Measurements from ENCODE around the gene EHD1.

EHD1 gene

GRCh38 chr11:64878494-64879243 is at the start of gene EHD1:
TSS of gene EHD1 (minus strand) at chr11:64878621. CDS start at chr11:64878464, 157 bp downstream.
- DNase-seq: peak; percentile 100
- H3K27ac Mint-ChIP-seq: peak within 1 kb of the TSS; percentile 97
- no peaks in the 10 kb centered on the region for H3K9me3 Mint-ChIP-seq
- peaks cover 51% of the 10 kb centered on the region for H3K36me3 Mint-ChIP-seq (ENCODE audit: low read depth)
- H3K4me1 Mint-ChIP-seq (ENCODE audit: low read depth): peaks cover 65% of the 10 kb centered on the region
- H3K27me3 Mint-ChIP-seq: no peaks in the 10 kb centered on the region
- peak within 1 kb of the TSS; percentile 98 for H3K4me3 Mint-ChIP-seq

GRCh38 chr11:64926689-64927088 is 48.3 kb upstream of the EHD1 start:
- H3K4me1 Mint-ChIP-seq (ENCODE audit: low read depth): peaks cover 17% of the 10 kb centered on the region
- no peaks in the 10 kb centered on the region for H3K27me3 Mint-ChIP-seq
- H3K36me3 Mint-ChIP-seq (ENCODE audit: low read depth): peaks cover 20% of the 10 kb centered on the region
- DNase-seq: no peak
- no peaks in the 10 kb centered on the region for H3K9me3 Mint-ChIP-seq
- H3K4me3 Mint-ChIP-seq: no peak overlapping the region
- no peak overlapping the region for H3K27ac Mint-ChIP-seq

DNA sequence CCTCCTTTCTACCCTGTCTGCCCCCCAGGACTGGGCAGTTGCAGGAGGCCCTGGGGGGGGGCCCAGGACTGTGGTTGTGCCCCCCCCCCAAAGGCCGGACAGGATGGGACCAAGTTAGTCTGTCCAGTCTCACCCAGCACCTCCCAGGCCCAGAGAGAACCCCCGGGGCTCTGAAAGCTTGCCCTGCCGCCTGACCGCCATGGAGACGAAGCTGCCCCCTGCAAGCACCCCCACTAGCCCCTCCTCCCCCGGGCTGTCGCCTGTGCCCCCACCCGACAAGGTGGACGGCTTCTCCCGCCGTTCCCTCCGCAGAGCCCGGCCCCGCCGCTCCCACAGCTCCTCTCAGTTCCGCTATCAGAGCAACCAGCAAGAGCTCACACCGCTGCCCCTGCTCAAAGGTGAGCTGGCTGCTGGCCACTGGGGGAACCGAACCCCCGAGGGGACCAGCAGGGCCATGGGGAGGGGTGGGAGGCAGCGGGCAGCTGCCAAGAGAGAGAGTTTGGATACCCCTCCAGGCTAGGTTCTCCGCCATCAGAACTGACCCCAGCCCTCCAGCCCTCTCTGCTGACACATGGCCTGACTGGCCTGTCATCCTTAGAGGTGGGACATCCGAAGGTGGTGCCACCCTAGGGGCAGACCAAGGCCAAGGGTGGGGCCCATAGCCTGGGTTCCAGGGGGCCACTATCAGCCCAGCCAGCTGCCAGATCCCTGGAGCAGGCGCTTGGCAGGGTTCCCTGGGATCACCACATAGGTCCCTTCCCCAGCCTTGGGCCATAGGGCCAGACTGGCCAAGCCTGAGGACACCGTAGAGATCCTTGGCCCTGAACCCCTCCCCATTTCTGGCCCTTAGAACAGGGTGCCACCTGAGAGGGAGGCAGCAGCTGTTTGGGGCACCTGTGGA is 47.4 kb upstream of the EHD1 start:
- peak overlapping the region; percentile 52 for H3K27ac Mint-ChIP-seq
- peaks cover 17% of the 10 kb centered on the region for H3K4me1 Mint-ChIP-seq (ENCODE audit: low read depth)
- no peak for DNase-seq
- peaks cover 12% of the 10 kb centered on the region for H3K36me3 Mint-ChIP-seq (ENCODE audit: low read depth)
- H3K9me3 Mint-ChIP-seq: no peaks in the 10 kb centered on the region
- H3K4me3 Mint-ChIP-seq: peak overlapping the region; percentile 87
- no peaks in the 10 kb centered on the region for H3K27me3 Mint-ChIP-seq

- Mint-ChIP-seq H3K27ac (peak overlapping the region; percentile 52), H3K4me1 (ENCODE audit: low read depth) (peaks cover 17% of the 10 kb centered on the region), H3K27me3 (no peaks in the 10 kb centered on the region), H3K36me3 (ENCODE audit: low read depth) (peaks cover 5% of the 10 kb centered on the region), H3K4me3 (peak overlapping the region; percentile 87), H3K9me3 (no peaks in the 10 kb centered on the region)
- DNase-seq: no peak
Measured at GRCh38 chr11:64924910-64925284, 46.5 kb upstream of the EHD1 start.

- H3K27ac Mint-ChIP-seq: peak within 1 kb of the TSS; percentile 99
- H3K36me3 Mint-ChIP-seq (ENCODE audit: low read depth): peaks cover 2% of the 10 kb centered on the region
- H3K4me1 Mint-ChIP-seq (ENCODE audit: low read depth): peaks cover 17% of the 10 kb centered on the region
- H3K9me3 Mint-ChIP-seq: no peaks in the 10 kb centered on the region
- H3K27me3 Mint-ChIP-seq: no peaks in the 10 kb centered on the region
- peak; percentile 92 for DNase-seq
- peak within 1 kb of the TSS; percentile 87 for H3K4me3 Mint-ChIP-seq
Measured at GRCh38 chr11:64923944-64924909, 45.8 kb upstream of the EHD1 start, which contains the start of gene PPP2R5B. TSS of gene PPP2R5B (plus strand) at chr11:64924689. CDS start at chr11:64925735, 1,046 bp downstream.

DNA sequence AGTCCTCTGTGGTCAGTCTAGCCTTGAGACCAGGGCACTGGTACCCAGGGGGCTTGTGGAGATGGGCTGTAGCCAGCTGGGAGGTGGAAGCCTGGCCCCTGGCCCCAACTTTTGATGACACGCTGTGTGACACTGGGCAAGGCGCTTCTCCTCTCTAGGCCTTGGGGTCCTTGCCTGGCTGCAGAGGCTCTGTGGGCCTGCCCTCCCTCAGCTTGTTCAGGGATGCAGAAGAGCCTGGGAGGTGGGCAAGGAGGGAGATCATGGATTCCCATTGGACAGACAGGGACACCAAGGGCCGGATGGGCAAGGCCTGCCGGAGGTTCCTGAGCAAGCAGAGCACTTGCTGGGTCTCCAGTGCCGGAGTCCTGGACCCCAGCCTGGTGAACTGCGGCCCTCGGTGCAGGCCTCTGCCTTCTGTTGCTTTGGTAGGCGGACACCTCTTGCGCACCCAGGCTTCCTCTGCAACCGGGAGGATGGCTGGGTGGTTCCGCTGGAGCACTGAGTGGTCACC is 44.8 kb upstream of the EHD1 start:
- no peak for DNase-seq
- no peak overlapping the region for H3K27ac Mint-ChIP-seq
- H3K27me3 Mint-ChIP-seq: no peaks in the 10 kb centered on the region
- no peak overlapping the region for H3K4me3 Mint-ChIP-seq
- H3K9me3 Mint-ChIP-seq: no peaks in the 10 kb centered on the region
- peaks cover 2% of the 10 kb centered on the region for H3K36me3 Mint-ChIP-seq (ENCODE audit: low read depth)
- peaks cover 18% of the 10 kb centered on the region for H3K4me1 Mint-ChIP-seq (ENCODE audit: low read depth)

DNA sequence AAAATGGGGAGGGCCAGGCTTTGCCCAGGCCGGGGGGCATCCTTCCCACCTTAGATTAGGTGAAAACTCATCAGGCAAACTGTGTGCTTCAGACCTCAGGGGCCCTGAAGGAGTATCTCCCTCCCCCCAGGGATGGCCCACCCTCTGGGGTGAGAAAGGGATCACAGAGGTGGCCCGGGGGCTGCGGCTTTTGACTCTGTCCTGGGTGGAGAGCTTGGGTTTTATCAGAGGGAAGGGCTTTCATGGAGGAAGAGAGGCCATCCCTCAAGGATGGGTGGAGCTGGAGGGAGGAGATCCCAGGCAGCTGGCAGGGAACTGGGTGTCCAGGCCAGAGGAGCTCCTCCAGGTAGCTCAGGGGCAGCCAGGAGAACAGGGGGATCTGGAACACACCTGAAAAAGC is 43.0 kb upstream of the EHD1 start:
- Mint-ChIP-seq H3K36me3 (ENCODE audit: low read depth) (peaks cover 4% of the 10 kb centered on the region), H3K9me3 (no peaks in the 10 kb centered on the region), H3K4me3 (no peak overlapping the region), H3K27ac (no peak overlapping the region), H3K27me3 (no peaks in the 10 kb centered on the region), H3K4me1 (ENCODE audit: low read depth) (peaks cover 29% of the 10 kb centered on the region)
- DNase-seq: no peak

GRCh38 chr11:64920124-64920523 is 41.7 kb upstream of the EHD1 start:
- Mint-ChIP-seq H3K4me3 (no peak overlapping the region), H3K27me3 (no peaks in the 10 kb centered on the region), H3K36me3 (ENCODE audit: low read depth) (peaks cover 6% of the 10 kb centered on the region), H3K27ac (no peak overlapping the region), H3K4me1 (ENCODE audit: low read depth) (peaks cover 36% of the 10 kb centered on the region), H3K9me3 (no peaks in the 10 kb centered on the region)
- DNase-seq: no peak

- DNase-seq: no peak
- Mint-ChIP-seq H3K4me1 (ENCODE audit: low read depth) (peaks cover 34% of the 10 kb centered on the region), H3K27ac (no peak overlapping the region), H3K4me3 (no peak overlapping the region), H3K36me3 (ENCODE audit: low read depth) (peaks cover 6% of the 10 kb centered on the region), H3K27me3 (no peaks in the 10 kb centered on the region), H3K9me3 (no peaks in the 10 kb centered on the region)
Measured at GRCh38 chr11:64919627-64920026, 41.2 kb upstream of the EHD1 start.

DNA sequence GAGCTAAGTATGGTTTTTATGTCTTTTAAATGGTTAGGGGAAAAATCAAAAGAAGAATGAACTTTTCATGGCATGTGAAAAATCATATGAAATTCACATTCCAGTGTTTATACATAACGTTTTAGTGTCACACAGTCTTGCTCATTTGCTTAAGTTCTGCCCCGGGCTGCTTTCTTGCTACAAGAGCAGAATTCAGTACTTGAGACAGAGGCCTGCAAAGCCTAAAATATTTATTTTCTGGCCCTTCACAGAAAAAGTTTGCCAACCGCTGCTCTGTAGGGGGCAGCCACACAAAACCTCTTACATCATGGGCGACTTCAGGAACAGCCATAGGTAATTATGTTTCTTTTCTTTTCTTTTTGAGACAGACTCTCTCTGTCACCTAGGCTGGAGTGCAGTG is 39.6 kb upstream of the EHD1 start:
- Mint-ChIP-seq H3K27ac (peak overlapping the region; percentile 94), H3K9me3 (no peaks in the 10 kb centered on the region), H3K36me3 (ENCODE audit: low read depth) (peaks cover 16% of the 10 kb centered on the region), H3K4me1 (ENCODE audit: low read depth) (peaks cover 26% of the 10 kb centered on the region), H3K27me3 (no peaks in the 10 kb centered on the region), H3K4me3 (peak overlapping the region; percentile 91)
- no peak for DNase-seq

- H3K4me1 Mint-ChIP-seq (ENCODE audit: low read depth): peaks cover 26% of the 10 kb centered on the region
- no peaks in the 10 kb centered on the region for H3K27me3 Mint-ChIP-seq
- H3K36me3 Mint-ChIP-seq (ENCODE audit: low read depth): peaks cover 19% of the 10 kb centered on the region
- peak overlapping the region; percentile 91 for H3K4me3 Mint-ChIP-seq
- peak overlapping the region; percentile 94 for H3K27ac Mint-ChIP-seq
- no peak for DNase-seq
- H3K9me3 Mint-ChIP-seq: no peaks in the 10 kb centered on the region
Measured at GRCh38 chr11:64917663-64917995, 39.2 kb upstream of the EHD1 start.

DNA sequence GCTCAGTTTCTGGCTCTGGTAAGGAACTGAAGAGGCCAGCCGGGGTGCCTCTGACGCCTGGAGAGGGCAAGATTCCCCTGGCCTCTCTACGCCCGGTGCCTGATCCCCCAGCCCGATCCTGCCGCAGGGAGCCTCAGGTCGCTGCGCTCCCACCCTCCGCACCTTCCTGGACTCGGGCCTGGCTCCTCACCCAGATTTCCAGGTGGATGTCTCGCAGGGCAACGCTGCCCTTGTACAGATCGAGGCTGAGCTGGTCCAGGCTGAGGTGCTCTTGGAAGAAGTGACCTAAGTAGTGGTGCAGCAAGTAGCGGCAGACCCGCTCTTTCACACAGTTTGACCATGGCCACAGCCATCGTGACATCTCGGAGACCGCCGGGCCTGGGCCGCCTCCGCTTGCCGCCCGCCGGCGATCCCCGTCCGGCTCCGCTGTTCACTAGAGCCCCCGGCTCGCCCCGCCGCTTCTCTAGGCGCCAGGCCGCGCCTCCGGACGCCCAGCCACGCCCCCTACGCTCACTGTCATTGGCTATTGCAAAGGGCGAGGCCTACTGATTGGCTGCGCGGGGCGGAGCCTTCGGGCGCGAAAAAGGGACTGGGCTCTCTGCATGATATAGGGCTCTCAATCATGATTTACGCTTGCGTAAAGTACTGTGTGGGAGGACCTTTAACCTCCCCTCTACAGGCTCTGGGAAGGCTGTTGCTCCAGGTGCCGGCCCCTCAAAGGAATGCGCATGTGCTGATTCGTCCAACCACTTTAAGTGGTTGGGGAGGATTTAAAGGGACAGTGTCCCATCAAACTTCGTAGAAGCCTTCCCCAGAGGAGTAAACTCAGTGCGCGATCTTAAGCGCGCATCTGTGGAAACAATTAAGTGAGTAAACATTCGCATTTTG is 38.6 kb upstream of the EHD1 start, which contains the start of gene ATG2A:
TSS of gene ATG2A (minus strand) at position 435 of the 888 bp plus-strand sequence. CDS start at position 361, 74 bp downstream.
- peak; percentile 99 for DNase-seq
- Mint-ChIP-seq H3K4me3 (peak within 1 kb of the TSS; percentile 91), H3K27ac (peak within 1 kb of the TSS; percentile 94), H3K36me3 (ENCODE audit: low read depth) (peaks cover 23% of the 10 kb centered on the region), H3K4me1 (ENCODE audit: low read depth) (peaks cover 26% of the 10 kb centered on the region), H3K9me3 (no peaks in the 10 kb centered on the region), H3K27me3 (no peaks in the 10 kb centered on the region)
